PC-3 (cell line): ENCODE measurements around the gene F12. TPM values are rescaled to one million over a fixed set of nuclear protein-coding genes. Genes with fewer than 3 reads are reported as not detected.
"Not testable (repeated sequence)": the region's sequence is repeated elsewhere in the genome, so short reads cannot be mapped to it uniquely, and the experiment has no call there.

Experiments
- ATAC-seq: fragments of 200-7000 bp; cut with Tn5 transposase; 2 replicates; pipeline ENCODE4 v1.9.1; 2020; ENCODE audit warnings: mild to moderate bottlenecking, moderate library complexity
- BruUV-seq: library from RNA; stranded (reverse); fragments of 400-500 nt; replicated peaks from 2 replicates; lab custom pipeline; 2021; lab: Mats Ljungman, UMichigan
- CTCF ChIA-PET: fragments of 300-600 bp; sonication (Branson Sonifier 250); formaldehyde crosslinking; loops from one replicate; lab custom pipeline; 2022; ENCODE audit warnings: antibody characterized with exemption; lab: Charles Lee
- POLR2A ChIA-PET: fragments of 300-600 bp; sonication (Branson Sonifier 250); formaldehyde crosslinking; loops from one replicate; lab custom pipeline; 2022; ENCODE audit warnings: antibody characterized with exemption; ENCODE audit not compliant: unreplicated experiment; lab: Charles Lee
- DNase-seq: peaks from one replicate; pipeline ENCODE4 v3.0.0-alpha.2; 2015
- H2AFZ ChIP-seq: fragments of 300-600 bp; sonication (generic); 2 replicates; pipeline ENCODE4 v1.6.0; 2016; ENCODE audit warnings: antibody characterized with exemption, low read length
- H3F3A ChIP-seq: fragments of 300-600 bp; sonication (generic); one replicate; pipeline ENCODE4 v1.6.0; 2017; ENCODE audit warnings: antibody characterized with exemption, low read length, control low read depth, mild to moderate bottlenecking; ENCODE audit not compliant: unreplicated experiment
- H3K27ac ChIP-seq: fragments of 300-600 bp; sonication (generic); 2 replicates; pipeline ENCODE4 v1.5.1; 2016; ENCODE audit warnings: mild to moderate bottlenecking, low read length
- H3K27me3 ChIP-seq: fragments of 300-600 bp; sonication (generic); 2 replicates; pipeline ENCODE4 v1.6.1; 2016; ENCODE audit warnings: low read length, mixed read lengths
- H3K36me3 ChIP-seq: fragments of 300-600 bp; sonication (generic); 2 replicates; pipeline ENCODE4 v1.6.1; 2016; ENCODE audit warnings: low read depth, mixed run types, low read length, mixed read lengths
- H3K4me1 ChIP-seq: fragments of 300-600 bp; sonication (generic); 2 replicates; pipeline ENCODE4 v1.5.1; 2016; ENCODE audit warnings: low read length; ENCODE audit not compliant: insufficient read depth
- H3K4me2 ChIP-seq: fragments of 300-600 bp; sonication (generic); 2 replicates; pipeline ENCODE4 v1.6.0; 2016; ENCODE audit warnings: low read length
- H3K4me3 ChIP-seq: fragments of 300-600 bp; sonication (generic); 2 replicates; pipeline ENCODE4 v1.5.1; 2016; ENCODE audit warnings: mild to moderate bottlenecking, low read length, mixed read lengths
- H3K79me2 ChIP-seq: fragments of 300-600 bp; sonication (generic); 2 replicates; pipeline ENCODE4 v1.6.1; 2017; ENCODE audit warnings: low read length, mixed read lengths
- H3K9ac ChIP-seq: fragments of 300-600 bp; sonication (generic); 2 replicates; pipeline ENCODE4 v1.6.0; 2016; ENCODE audit warnings: mild to moderate bottlenecking, low read length
- H3K9me2 ChIP-seq: fragments of 300-600 bp; sonication (generic); replicated peaks from 2 replicates; pipeline ENCODE4 v1.6.1; 2016; ENCODE audit warnings: mixed run types, low read length, mixed read lengths
- H3K9me3 ChIP-seq: fragments of 300-600 bp; sonication (generic); 2 replicates; pipeline ENCODE4 v1.6.1; 2016; ENCODE audit warnings: low read length, mixed read lengths
- H4K20me1 ChIP-seq: fragments of 300-600 bp; sonication (generic); 2 replicates; pipeline ENCODE4 v1.6.1; 2016; ENCODE audit warnings: low read length, mixed read lengths
- CTCF ChIP-seq: fragments of 300-600 bp; sonication (generic); conservative IDR thresholded peaks from 2 replicates; pipeline ENCODE4 v1.5.1; 2017; ENCODE audit warnings: antibody characterized with exemption, low read depth, mild to moderate bottlenecking, low read length
- EZH2 ChIP-seq: fragments of 300-600 bp; sonication (generic); IDR thresholded peaks from one replicate; pipeline ENCODE4 v1.6.1; 2017; ENCODE audit warnings: antibody characterized with exemption, mild to moderate bottlenecking, low read length; ENCODE audit not compliant: unreplicated experiment
- EZH2phosphoT487 ChIP-seq: fragments of 300-600 bp; sonication (generic); IDR thresholded peaks from 2 replicates; pipeline ENCODE4 v1.6.1; 2018; ENCODE audit warnings: mild to moderate bottlenecking, antibody characterized with exemption, low read length, borderline replicate concordance
- intact Hi-C: fragments of 100-400 bp; cut with micrococcal nuclease; formaldehyde crosslinking; loops from 2 replicates; pipeline ENCODE4 v1.9.0; 2023
- total RNA-seq: library from RNA; depleted of rRNA; stranded (reverse); fragments of >200 nt; gene quantifications from 2 replicates; pipeline ENCODE4 v1.2.3, GENCODE V29; 2014

The F12 gene
- total RNA-seq, 1 experiment from 2014 or later = 36.8 TPM

- H3K79me2 ChIP-seq = no peaks in the 10 kb centered on the region
- H3F3A ChIP-seq = no peaks in the 10 kb centered on the region
- intact Hi-C loops = no loop called here
- H2AFZ ChIP-seq = no peak overlapping the region
- ATAC-seq = no peak
- no peak overlapping the region for H3K4me2 ChIP-seq
- POLR2A ChIA-PET = no interaction called here
- no peak overlapping the region for H3K27ac ChIP-seq
- no peak overlapping the region for H3K4me3 ChIP-seq
- TF ChIP-seq EZH2phosphoT487 (no peak), EZH2 (no peak), CTCF (no peak)
- no peaks in the 10 kb centered on the region for H3K9me2 ChIP-seq
- no peaks in the 10 kb centered on the region for H3K27me3 ChIP-seq
- CTCF ChIA-PET = no interaction called here
- H3K36me3 ChIP-seq = no peaks in the 10 kb centered on the region
- H4K20me1 ChIP-seq = no peaks in the 10 kb centered on the region
- H3K9me3 ChIP-seq = no peaks in the 10 kb centered on the region
- no peak overlapping the region for H3K9ac ChIP-seq
- no peak for DNase-seq
- BruUV-seq = no TSS peak
- peaks cover 14% of the 10 kb centered on the region for H3K4me1 ChIP-seq
Measured at GRCh38 chr5:177376107-177376506, 33.3 kb downstream of the F12 start.

- H3K9me2 ChIP-seq, H3K9ac ChIP-seq, POLR2A ChIA-PET, intact Hi-C loops, H3K79me2 ChIP-seq, H3K9me3 ChIP-seq, CTCF ChIA-PET, DNase-seq, BruUV-seq, H3K4me2 ChIP-seq, H4K20me1 ChIP-seq, H3K36me3 ChIP-seq, ATAC-seq, H3K27me3 ChIP-seq, H2AFZ ChIP-seq, H3K4me3 ChIP-seq, H3K27ac ChIP-seq, H3F3A ChIP-seq: not testable (repeated sequence)
- peaks cover 14% of the 10 kb centered on the region for H3K4me1 ChIP-seq
Measured at GRCh38 chr5:177375516-177375915, 33.8 kb downstream of the F12 start.

GRCh38 chr5:177374211-177374610 lies 35.2 kb downstream of the F12 start:
- intact Hi-C loops = no loop called here
- H3K36me3 ChIP-seq = no peaks in the 10 kb centered on the region
- H3K27ac ChIP-seq = no peak overlapping the region
- ATAC-seq (no peak), DNase-seq (no peak)
- TF ChIP-seq CTCF (no peak), EZH2phosphoT487 (no peak), EZH2 (no peak)
- no peak overlapping the region for H3K4me3 ChIP-seq
- H3K9me3 ChIP-seq = no peaks in the 10 kb centered on the region
- CTCF ChIA-PET = no interaction called here
- H2AFZ ChIP-seq = no peak overlapping the region
- H3K4me2 ChIP-seq = no peak overlapping the region
- peaks cover 10% of the 10 kb centered on the region for H3K4me1 ChIP-seq
- no peaks in the 10 kb centered on the region for H3K9me2 ChIP-seq
- no peaks in the 10 kb centered on the region for H4K20me1 ChIP-seq
- H3K9ac ChIP-seq = no peak overlapping the region
- H3K27me3 ChIP-seq = no peaks in the 10 kb centered on the region
- no peaks in the 10 kb centered on the region for H3F3A ChIP-seq
- no TSS peak for BruUV-seq
- no peaks in the 10 kb centered on the region for H3K79me2 ChIP-seq
- POLR2A ChIA-PET = no interaction called here
